Measurements from ENCODE around the gene NFASC.
A peak's percentile ranks its signal among the peaks of the same experiment; 100 is the strongest.

The NFASC gene

GRCh38 chr1:204836856-204837255 is 33.8 kb upstream of the NFASC start:
- Histone ChIP-seq H3K36me3 (replicated peaks) (no peaks in the 10 kb centered on the region), H3K27ac (no peak overlapping the region), H3K27me3 (replicated peaks) (no peaks in the 10 kb centered on the region), H3K4me3 (ENCODE audit: low read depth, low read length) (no peak overlapping the region)
- no peak for DNase-seq
- in situ Hi-C loops (cut with HindIII; ENCODE audit: low pct_ligation_motif_present, low sequenced_read_pairs): no loop called here
- TF ChIP-seq, protein P1, sequence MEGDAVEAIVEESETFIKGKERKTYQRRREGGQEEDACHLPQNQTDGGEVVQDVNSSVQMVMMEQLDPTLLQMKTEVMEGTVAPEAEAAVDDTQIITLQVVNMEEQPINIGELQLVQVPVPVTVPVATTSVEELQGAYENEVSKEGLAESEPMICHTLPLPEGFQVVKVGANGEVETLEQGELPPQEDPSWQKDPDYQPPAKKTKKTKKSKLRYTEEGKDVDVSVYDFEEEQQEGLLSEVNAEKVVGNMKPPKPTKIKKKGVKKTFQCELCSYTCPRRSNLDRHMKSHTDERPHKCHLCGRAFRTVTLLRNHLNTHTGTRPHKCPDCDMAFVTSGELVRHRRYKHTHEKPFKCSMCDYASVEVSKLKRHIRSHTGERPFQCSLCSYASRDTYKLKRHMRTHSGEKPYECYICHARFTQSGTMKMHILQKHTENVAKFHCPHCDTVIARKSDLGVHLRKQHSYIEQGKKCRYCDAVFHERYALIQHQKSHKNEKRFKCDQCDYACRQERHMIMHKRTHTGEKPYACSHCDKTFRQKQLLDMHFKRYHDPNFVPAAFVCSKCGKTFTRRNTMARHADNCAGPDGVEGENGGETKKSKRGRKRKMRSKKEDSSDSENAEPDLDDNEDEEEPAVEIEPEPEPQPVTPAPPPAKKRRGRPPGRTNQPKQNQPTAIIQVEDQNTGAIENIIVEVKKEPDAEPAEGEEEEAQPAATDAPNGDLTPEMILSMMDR (IDR thresholded peaks at IDR 0.05; ENCODE audit: low read depth, low read length, missing control alignments): no peak

DNA sequence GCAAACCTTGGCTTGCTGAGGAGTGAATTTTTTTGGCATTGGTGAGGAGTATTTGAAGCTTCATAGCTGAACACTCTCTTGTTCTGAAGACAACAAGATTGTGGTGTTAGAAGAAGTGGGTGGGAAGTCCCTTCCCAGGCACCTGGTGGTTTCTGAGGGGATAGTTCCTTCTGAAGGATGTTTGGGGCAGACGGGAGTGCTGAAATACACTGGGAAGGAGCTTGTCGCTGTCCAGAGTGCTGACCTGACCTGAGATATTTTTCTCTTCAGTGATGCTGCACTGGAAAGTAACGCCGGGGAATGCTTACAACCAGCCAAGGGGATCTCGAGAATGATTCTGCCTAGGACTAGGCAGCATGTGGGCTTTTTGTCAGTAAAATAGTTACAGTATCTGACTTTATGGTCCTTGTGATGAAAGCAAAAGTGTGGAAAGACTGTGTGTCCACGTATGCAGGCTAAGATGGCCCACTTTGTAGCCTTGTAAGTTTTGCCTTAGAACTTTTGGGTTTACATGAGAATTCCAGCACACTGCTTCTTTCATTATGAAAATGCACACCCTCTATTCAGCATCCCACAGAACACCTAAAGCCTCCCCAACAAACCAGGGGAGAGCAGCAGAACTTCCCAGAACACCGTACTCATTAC is 33.1 kb upstream of the NFASC start:
- TF ChIP-seq, protein P1 (IDR thresholded peaks at IDR 0.05; ENCODE audit: low read depth, low read length, missing control alignments): peak; percentile 26
- Histone ChIP-seq H3K4me3 (ENCODE audit: low read depth, low read length) (no peak overlapping the region), H3K27ac (no peak overlapping the region), H3K36me3 (replicated peaks) (no peaks in the 10 kb centered on the region), H3K27me3 (replicated peaks) (no peaks in the 10 kb centered on the region)
- in situ Hi-C loops (cut with HindIII; ENCODE audit: low pct_ligation_motif_present, low sequenced_read_pairs): no loop called here
- DNase-seq: peak; percentile 46

- Histone ChIP-seq H3K4me3 (ENCODE audit: low read depth, low read length) (no peak overlapping the region), H3K27me3 (replicated peaks) (no peaks in the 10 kb centered on the region), H3K27ac (no peak overlapping the region), H3K36me3 (replicated peaks) (no peaks in the 10 kb centered on the region)
- no peak for DNase-seq
- in situ Hi-C loops (cut with HindIII; ENCODE audit: low pct_ligation_motif_present, low sequenced_read_pairs): no loop called here
- TF ChIP-seq, protein P1 (IDR thresholded peaks at IDR 0.05; ENCODE audit: low read depth, low read length, missing control alignments): no peak
These were observed 29.3 kb upstream of the NFASC start for GRCh38 chr1:204841316-204841715.

GRCh38 chr1:204841798-204842197 is 28.9 kb upstream of the NFASC start:
- in situ Hi-C loops (cut with HindIII; ENCODE audit: low pct_ligation_motif_present, low sequenced_read_pairs): no loop called here
- no peaks in the 10 kb centered on the region for H3K36me3 ChIP-seq (replicated peaks)
- TF ChIP-seq, protein P1 (IDR thresholded peaks at IDR 0.05; ENCODE audit: low read depth, low read length, missing control alignments): no peak
- no peak overlapping the region for H3K27ac ChIP-seq
- no peaks in the 10 kb centered on the region for H3K27me3 ChIP-seq (replicated peaks)
- H3K4me3 ChIP-seq (ENCODE audit: low read depth, low read length): no peak overlapping the region
- DNase-seq: no peak

DNA sequence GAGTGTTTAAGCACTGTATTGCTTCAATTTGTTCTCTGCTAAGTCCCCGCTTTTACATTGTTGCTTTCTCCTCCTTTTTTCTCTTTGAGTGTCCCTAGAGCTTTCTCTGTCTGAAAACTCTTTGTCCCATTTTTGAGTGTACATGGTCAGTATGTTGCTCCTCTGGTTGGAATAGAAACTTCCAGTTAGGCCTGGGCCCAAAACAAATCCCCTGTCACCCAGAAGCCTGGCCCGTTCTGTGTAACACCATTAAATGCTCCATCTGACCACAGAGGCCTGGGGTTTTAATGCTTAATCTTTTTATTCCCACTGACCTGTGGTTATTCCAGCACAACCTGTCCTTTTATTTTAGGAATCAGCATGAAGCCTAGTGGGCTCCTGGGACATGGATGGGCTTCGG is 28.3 kb upstream of the NFASC start:
- no peak overlapping the region for H3K27ac ChIP-seq
- no peak for DNase-seq
- H3K36me3 ChIP-seq (replicated peaks): no peaks in the 10 kb centered on the region
- in situ Hi-C loops (cut with HindIII; ENCODE audit: low pct_ligation_motif_present, low sequenced_read_pairs): no loop called here
- H3K4me3 ChIP-seq (ENCODE audit: low read depth, low read length): no peak overlapping the region
- no peaks in the 10 kb centered on the region for H3K27me3 ChIP-seq (replicated peaks)
- TF ChIP-seq, protein P1 (IDR thresholded peaks at IDR 0.05; ENCODE audit: low read depth, low read length, missing control alignments): no peak

DNA sequence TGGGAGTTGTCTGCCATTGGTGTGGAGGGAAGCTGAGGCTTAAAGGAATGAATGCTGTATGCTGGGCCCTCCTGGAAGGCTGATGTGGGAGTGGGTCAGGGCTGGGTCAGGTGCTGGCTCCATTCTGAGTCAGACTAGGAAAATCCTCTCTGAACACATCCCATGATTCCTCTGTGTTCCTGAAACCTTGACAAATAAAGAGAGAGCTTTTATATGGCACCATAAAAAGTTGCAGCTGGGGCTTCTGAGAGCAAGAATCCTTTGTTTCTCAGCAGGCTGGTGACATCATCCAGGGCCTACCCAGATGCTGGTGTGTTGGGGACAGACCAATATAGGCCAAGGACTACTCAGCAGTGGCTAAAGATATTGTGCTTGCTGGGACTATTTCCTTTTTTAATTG is 27.8 kb upstream of the NFASC start:
- Histone ChIP-seq H3K4me3 (ENCODE audit: low read depth, low read length) (no peak overlapping the region), H3K36me3 (replicated peaks) (no peaks in the 10 kb centered on the region), H3K27ac (no peak overlapping the region), H3K27me3 (replicated peaks) (no peaks in the 10 kb centered on the region)
- TF ChIP-seq, protein P1 (IDR thresholded peaks at IDR 0.05; ENCODE audit: low read depth, low read length, missing control alignments): no peak
- in situ Hi-C loops (cut with HindIII; ENCODE audit: low pct_ligation_motif_present, low sequenced_read_pairs): no loop called here
- DNase-seq: no peak

All from brain microvascular endothelial cell (primary cell).